NK-92 treated with Interleukin-12 subunit alpha and Interleukin-12 subunit beta, amount 100 ng/mL, for 24 hours (cell line): ENCODE data around the gene KRTAP10-3.
"Not testable (repeated sequence)": the region's sequence is repeated elsewhere in the genome, so short reads cannot be mapped to it uniquely, and the experiment has no call there.

Experiments used
- DNase-seq: peaks from one replicate; lab custom pipeline; 2025; lab: John Stamatoyannopoulos, UW

KRTAP10-3 gene, protein sequence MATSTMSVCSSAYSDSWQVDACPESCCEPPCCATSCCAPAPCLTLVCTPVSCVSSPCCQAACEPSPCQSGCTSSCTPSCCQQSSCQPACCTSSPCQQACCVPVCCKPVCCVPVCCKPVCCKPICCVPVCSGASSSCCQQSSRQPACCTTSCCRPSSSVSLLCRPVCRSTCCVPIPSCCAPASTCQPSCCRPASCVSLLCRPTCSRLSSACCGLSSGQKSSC

DNA sequence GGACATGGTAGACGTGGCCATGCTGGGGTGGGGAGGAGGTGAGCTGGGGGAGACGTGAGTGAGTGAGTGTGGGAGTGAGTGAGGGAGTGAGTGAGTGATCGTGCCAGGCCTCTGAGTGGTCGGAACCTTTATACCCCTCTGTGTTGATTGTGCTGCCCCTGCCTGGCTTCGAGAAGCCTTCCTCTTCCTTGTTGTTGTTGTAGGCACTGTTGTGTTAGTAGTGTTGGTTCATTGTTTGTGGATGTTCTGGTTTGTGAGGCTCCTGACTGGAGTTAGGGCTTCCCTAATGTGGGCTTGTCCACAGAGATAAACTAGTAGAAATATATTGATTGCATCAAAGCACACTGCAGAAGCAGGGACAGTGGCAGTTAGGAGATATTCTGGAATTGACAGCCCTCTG lies at the start of gene KRTAP10-3:
TSS of gene KRTAP10-3 (minus strand) at position 101 of the 400 bp plus-strand sequence. CDS start at position 21, 80 bp downstream.
- no peak for DNase-seq

DNA sequence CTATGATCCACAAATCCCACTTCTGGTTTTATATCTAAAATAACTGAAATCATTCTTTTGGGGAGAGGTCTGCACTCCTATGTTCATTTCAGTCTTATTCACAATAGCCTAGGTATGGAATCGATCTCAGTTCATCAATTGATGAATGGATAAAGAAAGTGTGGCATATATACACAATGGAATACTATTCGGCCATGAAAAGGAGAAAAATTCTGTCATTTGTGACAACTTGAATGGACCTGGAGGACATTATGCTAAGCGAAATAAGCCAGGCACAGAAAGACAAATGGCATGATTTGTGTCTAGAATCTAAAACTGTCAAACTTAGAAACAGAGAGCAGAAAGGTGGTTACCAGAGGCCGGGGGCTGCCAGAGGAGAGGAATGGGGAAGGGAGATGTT lies 47.9 kb upstream of the KRTAP10-3 start:
- DNase-seq, result no peak

DNA sequence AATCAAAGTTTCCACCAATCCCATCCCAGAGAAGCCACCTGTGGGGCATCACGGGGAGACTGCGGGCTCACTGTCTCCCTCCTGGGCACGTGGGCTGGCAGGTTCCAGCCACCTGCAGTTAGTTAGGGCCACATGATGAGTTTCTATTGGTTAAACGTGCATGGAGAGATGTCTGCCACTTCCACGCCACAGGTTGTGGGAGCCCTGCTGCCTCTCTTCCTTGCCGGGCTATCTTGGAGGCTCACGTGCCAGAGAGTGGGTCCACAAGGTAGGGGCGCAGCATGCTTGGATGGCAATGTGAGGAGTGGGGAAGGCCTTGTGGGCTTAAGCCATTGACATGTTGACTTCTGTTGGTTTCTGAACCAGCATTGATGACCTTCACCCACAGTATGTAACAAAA lies 45.3 kb upstream of the KRTAP10-3 start:
- no peak for DNase-seq

DNA sequence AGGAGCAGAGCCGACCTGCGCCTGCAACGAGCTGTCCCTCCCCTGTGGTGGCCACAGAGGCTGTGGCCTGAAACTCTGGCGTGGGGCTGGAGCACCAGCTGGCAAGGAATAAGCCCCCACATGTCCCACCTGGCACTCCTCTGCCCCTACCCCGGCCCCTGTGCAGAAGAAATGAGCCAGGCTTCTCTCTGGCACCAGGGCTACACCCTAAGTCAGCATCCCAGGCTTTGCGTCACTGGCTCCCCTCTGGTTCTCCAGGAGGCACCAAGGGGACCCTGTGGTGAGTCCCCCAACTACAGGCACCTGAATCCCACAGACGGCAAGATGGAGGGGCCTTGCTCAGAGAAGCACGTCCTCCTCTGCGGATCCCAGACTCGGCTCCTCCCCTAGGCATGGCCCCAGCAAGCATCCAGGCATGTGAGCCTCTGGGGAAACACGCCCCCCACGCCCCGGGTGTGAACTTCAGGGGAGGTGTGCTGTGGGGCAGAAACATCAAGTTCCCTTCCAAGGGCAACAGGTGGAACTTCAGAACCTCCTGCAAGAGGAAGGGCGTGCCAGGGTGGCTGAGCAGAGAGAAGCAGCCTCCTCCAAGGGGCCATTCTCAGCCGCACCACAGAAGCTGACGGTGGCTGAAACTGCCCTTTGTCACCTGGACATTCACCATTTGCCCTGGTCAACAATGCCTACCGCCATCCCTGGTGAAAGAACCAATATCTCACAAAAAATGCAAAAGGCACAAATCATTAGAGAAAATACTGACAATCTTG lies 44.7 kb upstream of the KRTAP10-3 start:
- DNase-seq, result no peak

DNA sequence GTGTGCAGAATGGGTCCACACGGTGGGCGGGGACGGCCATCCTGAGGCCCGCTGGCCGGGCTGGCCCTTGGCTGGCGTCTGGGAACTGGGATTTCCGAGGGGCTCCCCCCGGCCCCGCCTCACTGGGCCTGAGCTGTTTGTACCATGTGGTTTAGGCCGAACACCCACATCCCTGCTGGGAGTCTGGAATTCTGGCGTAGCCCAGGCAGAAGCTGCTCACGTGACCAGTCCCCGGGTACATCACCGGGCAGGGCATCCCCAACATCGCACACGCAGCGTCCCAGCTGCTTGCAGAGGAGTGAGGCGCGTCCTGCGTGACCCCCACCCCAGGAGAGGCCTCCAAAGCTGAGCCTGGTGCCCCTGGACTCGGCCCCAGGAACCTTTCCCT lies 43.9 kb upstream of the KRTAP10-3 start:
- DNase-seq, result no peak

DNA sequence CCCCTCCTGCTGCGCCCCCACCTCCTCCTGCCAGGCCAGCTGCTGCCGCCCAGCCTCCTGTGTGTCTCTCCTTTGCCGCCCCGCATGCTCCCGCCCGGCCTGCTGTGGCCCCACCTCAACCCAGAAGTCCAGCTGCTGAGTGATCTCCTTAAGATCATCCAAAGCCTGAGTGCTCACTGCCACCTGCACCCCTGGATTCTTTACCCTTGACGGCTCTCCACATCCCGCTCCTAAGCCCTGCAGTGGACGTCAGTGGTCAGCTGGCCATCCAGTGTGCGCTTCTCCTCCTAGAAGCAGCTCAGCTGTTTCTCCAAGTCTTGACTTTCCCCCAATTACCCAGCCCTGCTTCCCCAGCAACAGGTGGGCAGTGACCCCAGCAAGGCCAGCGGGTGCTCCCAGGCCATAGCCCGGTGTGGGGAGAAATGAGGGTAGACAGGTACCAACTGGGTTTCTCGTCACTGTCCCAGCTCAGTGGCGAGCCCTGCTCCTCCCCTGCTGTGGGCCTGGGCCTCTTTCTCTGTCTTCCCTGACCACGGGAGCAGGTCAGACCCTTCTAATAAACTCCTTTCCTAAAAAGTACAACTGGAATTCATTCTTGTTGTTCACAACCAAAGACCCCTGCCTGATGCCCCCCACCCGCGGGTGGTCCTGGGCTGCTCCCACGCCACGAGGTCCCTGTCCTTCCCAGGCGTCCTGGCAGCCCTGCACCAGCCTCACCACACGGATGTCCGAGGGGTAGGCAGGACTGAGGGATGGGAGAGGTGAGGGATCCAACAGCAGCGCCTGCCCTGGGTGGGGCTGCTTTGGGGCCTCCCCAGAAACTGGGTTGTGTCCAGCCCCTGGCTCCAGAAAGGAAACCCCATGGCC lies 43.2 kb upstream of the KRTAP10-3 start:
- DNase-seq, result no peak

DNA sequence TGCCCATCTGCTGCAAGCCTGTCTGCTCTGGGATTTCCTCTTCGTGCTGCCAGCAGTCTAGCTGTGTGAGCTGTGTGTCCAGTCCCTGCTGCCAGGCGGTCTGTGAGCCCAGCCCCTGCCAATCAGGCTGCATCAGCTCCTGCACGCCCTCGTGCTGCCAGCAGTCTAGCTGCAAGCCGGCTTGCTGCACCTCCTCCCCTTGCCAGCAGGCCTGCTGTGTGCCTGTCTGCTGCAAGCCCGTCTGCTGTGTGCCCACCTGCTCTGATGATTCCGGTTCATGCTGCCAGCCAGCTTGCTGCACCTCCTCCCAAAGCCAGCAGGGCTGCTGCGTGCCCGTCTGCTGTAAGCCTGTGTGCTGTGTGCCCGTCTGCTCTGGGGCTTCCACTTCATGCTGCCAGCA lies 42.5 kb upstream of the KRTAP10-3 start:
- DNase-seq, result not testable (repeated sequence)

DNA sequence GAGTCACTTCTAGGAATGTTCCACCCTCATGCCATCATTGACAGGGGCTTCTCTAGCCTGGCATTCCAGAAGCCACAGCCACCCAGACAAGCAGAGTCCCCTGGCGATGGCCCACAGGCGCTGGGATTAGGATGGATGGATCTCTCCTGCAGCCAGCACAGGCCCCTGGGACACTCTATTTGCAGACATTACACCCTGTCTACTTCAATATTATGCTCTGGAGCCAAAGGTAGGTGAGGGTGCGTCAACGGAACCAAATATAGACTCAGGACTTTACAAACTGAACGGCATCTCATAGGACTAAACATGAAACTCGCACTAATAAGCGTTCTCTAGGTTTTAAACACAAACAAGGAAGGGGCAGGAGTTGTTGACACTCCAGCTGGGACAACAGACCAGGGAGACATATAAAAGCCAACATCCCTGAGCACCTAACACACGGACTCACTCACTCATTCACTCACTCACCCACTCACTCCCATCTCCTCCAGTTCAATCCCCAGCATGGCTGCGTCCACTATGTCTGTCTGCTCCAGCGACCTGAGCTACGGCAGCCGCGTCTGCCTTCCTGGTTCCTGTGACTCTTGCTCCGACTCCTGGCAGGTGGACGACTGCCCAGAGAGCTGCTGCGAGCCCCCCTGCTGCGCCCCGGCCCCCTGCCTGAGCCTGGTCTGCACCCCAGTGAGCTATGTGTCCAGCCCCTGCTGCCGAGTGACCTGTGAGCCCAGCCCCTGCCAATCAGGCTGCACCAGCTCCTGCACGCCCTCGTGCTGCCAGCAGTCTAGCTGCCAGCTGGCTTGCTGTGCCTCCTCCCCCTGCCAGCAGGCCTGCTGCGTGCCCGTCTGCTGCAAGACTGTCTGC lies 41.8 kb upstream of the KRTAP10-3 start, which contains the start of gene KRTAP10-7:
TSS of gene KRTAP10-7 (plus strand) at position 480 of the 861 bp plus-strand sequence. CDS start at position 505, 25 bp downstream.
- not testable (repeated sequence) for DNase-seq

DNA sequence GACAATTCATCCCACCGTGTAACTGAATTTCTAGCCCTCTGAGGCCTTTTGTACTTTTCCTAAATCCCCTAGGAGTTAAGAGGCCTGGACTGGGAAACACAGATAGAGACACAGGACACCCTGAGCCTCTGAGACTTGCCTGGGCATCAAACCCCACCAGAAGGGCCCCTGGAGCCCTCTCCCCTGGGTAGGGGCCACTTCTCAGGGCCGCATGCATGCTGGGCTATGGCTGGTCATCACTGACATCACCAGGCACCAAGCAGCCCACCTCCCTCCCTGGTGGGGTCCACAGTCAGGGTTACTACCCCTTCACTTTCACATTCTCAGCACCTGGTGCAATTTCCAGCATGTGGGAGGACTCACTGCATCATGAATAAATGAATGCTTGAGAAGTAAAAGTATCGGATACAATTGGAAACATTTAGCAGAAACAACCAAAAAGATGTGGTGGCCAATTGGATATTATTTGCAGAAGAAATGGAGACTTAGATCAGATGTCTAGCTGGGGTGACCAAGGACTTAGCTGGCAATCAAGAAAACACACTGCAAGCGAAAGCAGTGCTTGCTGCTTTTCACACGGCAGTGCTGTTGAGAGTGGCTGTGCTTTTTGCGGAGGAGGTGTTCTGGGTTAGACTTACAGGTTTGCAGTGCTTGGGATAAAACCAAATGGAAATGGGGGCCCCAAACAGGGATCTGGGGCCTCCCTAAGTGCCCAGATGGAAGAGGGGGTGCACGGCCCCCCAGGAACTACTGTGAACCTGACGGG lies 40.9 kb upstream of the KRTAP10-3 start:
- no peak for DNase-seq

DNA sequence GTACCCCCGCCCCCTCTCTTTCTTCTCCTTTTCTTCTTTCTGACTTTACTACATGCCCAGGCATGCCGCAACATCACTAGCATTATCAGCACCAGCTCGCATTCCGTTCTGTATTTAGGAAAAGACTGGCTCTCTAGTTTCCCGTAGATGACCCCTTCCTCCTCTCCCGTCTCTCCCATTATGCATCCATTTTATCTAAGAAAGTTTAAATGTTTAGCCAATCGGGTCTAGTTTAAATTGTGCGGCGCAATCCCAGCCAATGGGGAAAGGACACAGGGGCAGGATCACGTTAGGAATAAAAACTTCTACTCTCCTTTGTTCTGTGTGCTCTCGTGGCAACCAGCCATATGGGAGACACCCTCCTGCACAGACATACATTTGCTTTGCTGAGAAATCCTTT lies 39.5 kb upstream of the KRTAP10-3 start:
- no peak for DNase-seq

DNA sequence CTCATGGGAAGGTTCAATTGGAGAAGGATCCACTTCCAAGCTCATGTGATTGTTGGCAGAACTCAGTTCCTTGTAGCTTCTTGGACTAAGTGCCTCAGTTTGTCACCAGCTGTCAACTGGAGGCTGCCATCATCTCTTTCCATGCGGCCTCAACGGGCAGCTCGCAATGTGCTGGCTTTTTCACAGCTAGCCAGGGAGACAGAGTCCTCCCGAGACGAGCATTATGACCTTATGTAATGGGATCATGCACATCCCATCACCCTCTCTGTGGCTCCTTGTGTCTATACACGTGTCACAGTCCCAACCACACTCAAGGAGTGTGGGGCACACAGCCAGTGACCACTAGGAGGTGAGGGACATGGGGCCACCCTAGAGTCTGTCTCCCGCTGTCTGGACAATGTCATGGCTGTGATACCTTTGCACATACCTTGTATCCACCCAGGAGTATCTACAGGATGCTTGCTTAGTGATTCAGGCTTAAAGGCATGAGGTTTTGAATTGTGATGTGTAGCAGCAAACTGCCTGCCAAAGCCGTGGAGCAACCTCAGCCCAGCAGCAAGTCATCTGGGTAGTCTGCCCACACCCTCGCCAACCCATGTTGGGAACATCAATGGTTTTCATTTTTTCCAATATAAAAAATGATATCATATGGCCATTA lies 37.6 kb upstream of the KRTAP10-3 start:
- no peak for DNase-seq

DNA sequence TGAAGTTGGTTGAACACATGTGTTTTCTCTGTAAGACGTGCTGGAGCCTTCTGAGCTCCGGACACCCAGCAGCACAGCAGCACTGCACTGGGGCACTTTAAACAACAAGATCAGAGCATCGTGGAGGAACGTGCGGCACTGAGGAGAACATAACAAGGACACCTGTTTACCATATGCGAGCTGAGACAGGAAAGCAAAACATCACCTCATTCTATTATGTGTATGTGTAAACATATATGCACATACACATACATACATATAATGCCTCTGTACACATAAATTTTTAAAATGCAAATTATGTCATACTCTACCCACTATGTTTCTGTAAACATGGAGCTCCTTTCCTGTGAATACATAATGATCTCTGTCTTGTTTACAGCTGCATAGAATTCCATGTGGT lies 36.9 kb upstream of the KRTAP10-3 start:
- no peak for DNase-seq

DNA sequence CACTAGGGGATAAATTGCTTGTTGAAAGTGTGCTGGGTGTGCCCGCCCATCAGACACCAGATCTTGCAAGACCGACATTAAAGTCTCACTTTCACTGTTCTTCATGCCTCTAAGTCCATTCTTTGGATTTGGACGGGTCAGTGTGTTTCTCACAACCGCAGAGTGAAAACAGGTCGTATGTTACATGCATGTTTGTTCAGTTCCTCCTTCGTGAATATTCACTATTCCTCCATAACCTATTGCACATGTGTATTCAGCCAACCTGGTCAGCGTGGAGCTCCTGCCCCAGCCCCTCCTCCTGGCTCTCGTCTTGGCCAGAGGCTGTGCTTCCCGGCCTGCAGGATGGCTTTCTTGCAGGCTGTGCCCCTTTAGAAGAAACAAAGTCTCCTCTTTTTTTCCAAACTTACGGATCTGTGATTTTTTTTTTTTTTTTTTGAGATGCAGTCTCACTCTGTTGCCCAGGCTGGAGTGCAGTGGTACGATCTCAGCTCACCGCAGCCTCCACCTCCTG lies 35.9 kb upstream of the KRTAP10-3 start:
- no peak for DNase-seq

DNA sequence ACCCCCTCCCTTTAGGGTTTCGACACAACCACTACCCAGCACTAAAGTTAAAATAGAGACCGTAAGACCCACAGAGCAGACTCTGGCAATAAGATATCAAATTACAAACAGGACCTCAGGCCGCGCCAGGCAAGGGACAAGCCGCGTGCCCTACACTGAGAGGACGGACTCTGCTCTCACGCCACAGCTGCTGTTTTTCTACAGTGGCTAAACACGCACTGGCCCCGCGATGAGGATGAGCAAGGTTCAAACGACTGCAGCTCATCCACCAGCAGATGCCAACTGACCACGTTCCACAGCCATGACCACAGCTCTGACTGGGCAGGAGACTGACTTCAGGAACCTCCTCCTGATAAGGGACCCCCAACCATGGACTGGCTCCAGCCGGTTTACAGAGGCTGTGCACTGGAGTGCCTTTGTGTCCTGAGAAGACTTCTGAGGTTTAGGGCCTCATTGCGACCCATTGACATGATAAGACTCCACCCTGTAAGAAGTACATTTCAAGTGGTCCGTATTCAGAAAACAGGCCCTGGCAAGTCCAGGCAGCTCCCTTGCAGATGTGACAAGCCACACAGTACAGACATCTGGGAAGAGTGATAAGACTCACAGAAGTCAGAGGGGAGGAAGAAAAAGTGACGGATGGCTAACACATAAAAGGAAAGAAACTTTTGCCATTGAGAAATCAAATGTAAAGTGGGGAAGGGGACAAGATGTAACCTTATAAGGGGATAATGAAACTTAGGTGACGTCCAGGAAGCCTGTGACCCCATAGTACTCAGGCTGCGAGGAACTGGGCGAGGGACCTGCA lies 35.2 kb upstream of the KRTAP10-3 start:
- DNase-seq, result no peak

DNA sequence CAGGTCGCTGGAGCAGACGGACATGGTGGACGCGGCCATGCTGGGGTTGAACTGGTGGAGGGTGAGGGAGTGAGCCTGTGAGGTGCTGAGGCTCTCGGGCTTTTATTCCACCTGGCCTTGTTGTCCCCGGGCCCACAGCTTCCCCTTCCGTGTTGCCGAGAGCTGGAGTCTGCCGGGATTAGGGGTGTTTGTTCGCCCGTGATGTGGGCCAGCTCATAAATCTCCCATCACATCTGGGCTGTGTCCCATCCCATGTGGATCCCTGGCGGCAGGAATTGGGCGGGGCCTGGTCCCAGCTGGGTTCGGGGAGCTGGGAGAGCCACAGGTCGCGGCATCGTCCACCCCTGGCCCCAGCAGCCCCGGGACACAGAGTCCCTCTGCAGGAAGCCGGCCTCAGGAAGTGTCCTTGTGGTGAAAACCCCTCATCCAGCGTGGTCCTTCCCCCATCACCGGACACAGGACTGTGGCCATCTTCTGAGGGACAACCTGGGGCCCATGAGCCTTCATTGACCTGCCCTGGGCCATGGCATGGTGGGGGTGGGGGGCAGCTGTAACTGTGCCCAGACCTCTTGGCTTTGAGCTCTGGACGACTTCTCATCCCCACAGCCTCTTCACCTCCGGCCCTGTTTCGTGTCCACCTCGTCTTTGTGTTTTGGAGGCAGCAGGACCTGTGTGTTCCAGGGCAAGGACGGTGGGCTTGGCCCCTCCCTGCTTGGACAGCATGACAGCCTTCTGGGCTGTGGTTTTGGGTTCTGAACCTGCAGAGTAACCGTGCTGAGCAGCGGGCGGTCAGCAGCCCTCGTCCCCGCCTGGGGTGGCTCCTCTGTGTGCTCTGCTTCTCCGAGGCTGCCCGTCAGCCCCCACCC lies 34.1 kb upstream of the KRTAP10-3 start, which contains the start of gene KRTAP10-6:
TSS of gene KRTAP10-6 (minus strand) at position 60 of the 866 bp plus-strand sequence. CDS start at position 39, 21 bp downstream.
- DNase-seq, result no peak

DNA sequence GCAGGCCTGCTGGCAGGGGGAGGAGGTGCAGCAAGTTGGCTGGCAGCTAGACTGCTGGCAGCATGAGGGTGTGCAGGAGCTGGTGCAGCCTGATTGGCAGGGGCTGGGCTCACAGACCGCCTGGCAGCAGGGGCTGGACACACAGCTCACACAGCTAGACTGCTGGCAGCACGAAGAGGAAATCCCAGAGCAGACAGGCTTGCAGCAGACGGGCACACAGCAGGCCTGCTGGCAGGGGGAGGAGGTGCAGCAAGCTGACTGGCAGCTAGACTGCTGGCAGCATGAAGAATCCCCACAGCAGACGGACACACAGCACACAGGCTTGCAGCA lies 33.2 kb upstream of the KRTAP10-3 start:
- not testable (repeated sequence) for DNase-seq

DNA sequence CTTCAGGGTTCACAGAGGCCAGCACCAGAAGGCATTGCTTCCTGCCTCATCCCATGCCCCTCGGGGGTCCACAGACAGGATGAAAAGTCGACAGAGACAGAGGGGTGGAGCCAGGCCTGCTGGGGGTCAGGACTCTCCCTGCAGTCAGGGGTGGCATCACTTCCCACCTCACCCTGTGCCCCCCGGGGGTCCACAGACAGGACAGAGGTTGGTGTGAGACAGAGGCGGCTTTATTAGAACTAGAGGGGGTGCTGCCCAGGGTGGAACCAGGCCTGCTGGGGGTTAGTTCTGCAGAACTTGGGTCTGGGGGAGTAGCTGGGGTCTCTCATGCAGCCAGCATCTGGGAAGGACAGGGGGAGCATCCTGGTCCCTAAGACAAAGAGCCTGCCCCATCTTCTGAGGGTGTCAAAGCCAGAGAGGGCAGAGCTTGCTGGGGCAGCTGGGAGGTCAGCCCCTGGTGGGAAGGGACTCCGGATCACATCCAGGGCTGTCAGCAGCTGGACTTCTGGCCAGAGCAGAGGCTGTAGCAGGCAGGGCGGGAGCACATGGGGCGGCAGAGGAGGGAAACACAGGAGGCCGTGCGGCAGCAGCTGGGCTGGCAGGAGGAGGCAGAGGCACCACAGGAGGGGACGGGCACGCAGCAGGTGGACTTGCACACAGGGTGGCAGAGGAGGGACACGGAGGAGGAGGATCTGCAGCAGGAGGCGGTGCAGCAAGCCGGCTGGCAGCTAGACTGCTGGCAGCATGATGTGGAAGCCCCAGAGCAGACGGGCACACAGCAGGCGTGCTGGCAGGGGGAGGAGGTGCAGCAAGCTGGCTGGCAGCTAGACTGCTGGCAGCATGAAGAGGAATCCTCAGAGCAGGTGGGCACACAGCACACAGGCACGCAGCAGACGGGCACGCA lies 32.6 kb upstream of the KRTAP10-3 start:
- DNase-seq, result not testable (repeated sequence)
